Subcutaneous adipose tissue (tissue), 4 donors: ENCODE results near the gene TEX51. TPM values are rescaled to one million over a fixed set of nuclear protein-coding genes. Genes with fewer than 3 reads are reported as not detected.

ENCODE experiments used
- CTCF ChIP-seq: fragments of 450-650 bp; IDR thresholded peaks from one replicate; pipeline ENCODE4 v1.5.1; 2016; ENCODE audit warnings: low read depth, mild to moderate bottlenecking, control low read depth, antibody characterized with exemption, moderate library complexity
- total RNA-seq, 4 donors: library from RNA; depleted of rRNA; stranded (reverse); fragments of >200 nt; gene quantifications; one replicate each; pipeline ENCODE4 v1.1.0, GENCODE V29; 2016

The TEX51 gene
- total RNA-seq, 4 donors from 2014 or later: not detected

DNA sequence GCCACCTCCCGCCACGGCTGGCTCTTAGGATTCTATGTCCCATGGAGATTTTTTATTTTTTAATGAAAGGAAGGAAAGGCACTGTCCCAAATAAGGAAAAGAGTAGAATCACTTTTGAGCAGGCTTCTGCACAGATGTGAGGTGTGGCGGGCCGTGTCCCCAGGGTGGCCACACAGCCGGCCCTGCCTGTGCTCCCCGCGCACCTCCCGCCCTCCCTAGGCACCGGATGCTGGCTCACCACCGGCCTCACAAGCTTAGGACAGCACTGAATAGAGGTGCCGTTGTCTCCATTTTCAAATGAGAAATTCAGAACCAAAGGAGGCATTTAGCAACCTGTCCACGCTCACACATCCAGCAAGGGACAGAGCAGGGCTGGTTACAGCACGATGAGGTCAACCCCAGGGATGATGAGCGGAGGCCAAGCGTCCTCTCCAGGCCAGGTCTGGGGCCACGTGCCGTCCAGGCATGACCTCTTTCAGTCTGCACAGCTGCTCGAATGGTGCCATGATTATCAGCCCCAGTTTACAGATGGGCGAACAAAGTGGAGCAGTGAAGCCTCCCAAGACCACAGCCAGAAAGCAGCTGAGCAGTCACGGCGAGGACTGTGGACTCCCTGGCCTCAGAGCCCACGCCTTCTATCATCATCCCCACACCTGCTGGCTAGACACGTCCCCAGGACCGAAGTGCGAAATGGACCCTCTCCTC is 20.7 kb upstream of the TEX51 start:
- no peak for TF ChIP-seq CTCF

GRCh38 chr2:126878601-126879000 is 20.1 kb upstream of the TEX51 start:
- no peak for TF ChIP-seq CTCF

- TF ChIP-seq CTCF: no peak
Observed at GRCh38 chr2:126879348-126880298, 19.1 kb upstream of the TEX51 start.

DNA sequence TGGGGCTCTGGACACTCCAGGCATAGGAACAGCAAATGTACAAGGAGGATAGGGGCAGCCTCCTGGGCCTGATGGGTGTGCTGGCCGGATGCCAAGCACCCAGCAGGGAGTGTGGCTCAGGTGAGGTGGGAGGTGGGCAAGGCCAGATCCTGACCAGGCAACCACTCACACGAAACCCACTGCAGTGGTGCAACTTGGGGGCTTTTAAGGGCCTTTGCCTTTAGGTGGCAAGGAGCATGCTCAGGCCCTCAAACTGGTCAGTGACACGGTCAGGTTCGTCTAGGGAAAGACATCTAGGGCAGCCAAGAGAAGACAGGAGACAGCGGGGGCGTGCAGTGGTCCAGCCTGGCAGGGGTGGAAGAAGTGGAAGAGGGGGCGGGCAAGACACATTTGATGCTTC is 18.4 kb upstream of the TEX51 start:
- no peak for TF ChIP-seq CTCF

- TF ChIP-seq CTCF: no peak
Observed at GRCh38 chr2:126880817-126881216, 17.9 kb upstream of the TEX51 start.

- no peak for TF ChIP-seq CTCF
Observed at GRCh38 chr2:126881591-126881990, 17.1 kb upstream of the TEX51 start.

GRCh38 chr2:126882181-126882580 is 16.5 kb upstream of the TEX51 start:
- TF ChIP-seq CTCF: no peak
